Hematopoietic multipotent progenitor cell treated with erythropoietin and hydrocortisone succinate and interleukin-3 and kit ligand, for 6 days (in vitro differentiated cells): ENCODE data around the gene EFHD2.
A peak's percentile ranks its signal among the peaks of the same experiment; 100 is the strongest.
"Not testable (repeated sequence)": the region's sequence is repeated elsewhere in the genome, so short reads cannot be mapped to it uniquely, and the experiment has no call there.

Experiments
- DNase-seq: peaks from one replicate; pipeline ENCODE4 v3.0.0-alpha.2; 2015

EFHD2 gene

DNA sequence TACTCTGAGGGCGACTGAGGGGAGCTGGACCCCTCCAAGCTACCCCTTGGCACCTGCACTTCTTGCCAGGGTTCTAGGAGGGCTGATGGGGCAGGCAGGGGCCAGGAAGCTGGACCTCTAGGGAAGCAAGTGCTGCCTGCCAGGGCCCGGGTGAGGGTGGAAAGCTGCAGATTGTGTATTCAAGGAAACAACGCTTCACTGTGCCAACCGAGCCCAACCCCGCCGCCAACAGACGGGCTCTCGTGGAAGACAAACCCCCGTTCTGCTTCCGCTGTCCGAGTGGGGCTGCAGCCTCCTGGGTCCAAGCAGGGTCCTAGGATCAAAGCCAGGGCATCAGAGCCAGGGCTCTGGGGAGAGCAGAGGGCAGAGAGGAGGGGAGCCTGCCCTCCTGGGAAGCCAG is 3.2 kb downstream of the EFHD2 start:
- DNase-seq: no peak

DNA sequence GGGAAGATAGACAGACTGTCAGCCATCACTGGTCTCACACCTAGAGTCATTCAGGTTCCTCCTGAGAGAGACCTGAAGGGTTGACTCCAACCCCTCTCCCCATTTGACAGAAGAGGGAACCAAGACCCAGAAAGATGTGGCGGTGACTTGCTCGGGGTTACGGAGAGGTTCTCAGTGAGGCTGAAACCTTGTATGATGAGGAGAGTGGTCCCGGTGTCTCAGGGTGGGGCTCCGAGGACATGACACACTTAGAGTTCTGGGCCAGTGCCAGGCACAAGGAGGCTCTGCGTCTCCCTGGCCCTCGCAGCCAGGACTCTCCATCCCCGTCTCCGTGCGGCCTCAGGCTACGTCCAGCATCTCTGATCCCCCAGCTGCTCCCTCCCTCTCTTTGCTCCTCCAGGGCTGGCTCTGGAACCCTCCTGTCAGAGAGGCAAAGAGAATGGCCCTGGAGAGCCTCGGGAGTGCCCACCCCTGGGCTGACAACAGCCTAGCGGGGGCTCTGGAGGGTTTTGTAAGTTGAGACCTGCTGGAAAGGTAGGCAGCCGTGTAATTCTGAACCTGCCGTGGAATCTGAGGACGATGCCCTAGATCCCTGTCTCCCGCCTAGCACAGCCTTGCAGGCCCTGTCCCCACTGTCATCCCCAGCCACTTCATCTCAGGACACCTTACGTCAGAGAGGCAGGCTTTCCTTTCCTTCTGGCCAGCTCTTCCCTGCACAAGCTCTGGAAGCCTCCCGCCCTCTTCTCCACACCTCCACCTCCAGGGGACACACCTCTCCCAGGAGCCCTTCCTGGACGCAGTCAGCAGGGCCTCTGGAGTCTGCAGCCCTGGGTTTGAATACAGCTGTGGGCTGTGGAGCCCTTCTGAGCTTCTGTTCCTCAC is 4.1 kb downstream of the EFHD2 start:
- no peak for DNase-seq

DNA sequence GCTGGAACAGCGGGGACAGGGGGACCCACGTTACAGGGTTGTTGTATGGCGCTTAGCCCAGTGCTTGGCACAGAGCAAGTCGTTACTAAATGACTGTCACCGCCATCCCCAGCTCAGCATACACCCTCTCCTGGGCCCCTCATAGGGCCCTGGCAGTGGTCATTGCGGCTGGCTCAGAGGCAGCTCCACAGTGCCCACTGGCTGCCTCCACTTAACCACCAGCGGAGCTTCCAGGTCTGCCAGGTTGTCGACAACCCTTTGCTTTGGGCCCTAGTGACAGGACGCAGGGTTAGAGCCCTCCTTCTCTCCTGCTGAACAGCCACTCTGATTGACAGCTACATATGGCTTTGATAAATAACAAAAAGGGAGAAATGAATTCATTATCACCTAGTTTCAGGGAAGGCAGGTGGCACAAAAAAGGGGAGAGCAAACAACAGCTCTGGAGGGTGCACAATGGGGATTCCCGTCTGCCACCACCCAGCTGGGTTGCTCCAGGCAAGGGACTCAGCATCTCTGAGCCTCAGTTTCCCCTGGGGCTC is 4.8 kb downstream of the EFHD2 start:
- DNase-seq: no peak

DNA sequence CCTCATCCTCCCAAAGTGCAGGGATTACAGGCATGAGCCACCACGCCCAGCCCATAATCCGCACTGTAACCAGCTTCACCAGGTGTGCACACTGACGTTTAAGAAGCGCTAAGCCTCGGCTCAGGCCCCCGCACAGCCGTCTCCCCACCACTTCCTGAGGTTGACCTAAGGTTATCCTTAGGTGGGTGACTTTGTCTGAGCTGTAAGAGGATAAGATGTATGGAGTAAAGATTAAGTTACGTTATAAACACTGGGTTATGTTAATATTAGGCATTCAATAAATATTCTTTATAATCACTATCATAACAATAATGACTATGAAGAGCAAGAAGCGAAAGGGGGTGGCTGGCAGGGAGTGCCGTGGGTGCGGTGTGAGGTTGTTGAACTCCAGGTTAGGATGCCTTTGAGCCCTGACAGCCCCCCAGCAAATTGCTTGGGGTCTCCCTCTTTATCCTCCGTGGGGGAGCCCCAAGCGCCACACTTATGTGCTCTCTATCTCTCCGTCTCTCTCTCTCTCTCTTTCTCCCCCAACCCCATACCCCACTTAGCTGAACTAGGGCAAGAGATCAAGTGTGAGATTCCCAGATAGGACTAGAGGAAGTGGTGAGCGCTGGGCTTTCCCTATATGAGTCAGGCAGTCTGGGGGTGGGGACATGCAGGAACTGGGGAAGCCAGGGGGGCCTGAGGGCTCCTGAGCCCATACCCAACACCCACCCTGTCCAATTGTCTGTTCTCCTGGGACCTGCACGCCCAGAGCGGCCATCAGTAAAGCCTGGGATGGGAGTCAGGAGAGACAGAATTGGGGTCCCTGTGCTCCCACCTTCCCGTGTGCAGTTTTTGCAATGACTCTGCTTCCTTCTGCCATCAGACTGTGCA is 7.6 kb downstream of the EFHD2 start:
- peak; percentile 75 for DNase-seq

DNA sequence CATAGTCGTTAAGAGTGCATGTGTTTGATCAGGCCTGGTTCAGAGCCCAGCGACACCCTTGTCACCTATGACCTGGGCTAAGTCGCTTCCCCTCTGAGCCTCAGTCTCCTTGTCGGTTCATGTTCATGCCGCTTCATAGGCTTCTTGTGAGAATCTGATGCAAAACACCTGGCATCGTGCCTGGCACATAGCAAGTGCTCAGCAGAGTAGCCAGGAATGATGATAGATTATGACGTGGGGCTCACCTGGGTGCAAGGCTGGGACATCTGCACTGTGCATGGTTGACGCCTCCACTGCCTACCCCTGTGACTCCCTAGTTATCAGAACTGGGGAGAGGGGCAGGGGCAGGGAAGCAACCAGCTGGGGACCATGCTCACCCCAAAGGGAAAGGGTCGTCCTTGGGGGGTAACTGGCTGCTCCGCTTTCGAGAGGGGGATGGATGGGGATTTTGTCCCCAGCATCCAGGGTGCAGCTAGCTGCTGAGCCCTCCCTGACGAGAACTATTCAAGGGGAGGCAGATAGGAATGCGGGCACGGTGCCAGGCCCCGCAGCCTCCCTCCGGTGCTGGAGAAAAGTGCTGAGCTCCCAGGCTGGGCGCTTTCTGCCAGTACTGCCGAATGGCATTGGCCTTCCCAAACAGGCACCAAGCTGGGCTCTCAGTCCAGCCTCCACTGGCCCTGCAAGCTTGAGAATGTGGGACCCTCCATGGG is 9.3 kb downstream of the EFHD2 start:
- DNase-seq: peak; percentile 31

DNA sequence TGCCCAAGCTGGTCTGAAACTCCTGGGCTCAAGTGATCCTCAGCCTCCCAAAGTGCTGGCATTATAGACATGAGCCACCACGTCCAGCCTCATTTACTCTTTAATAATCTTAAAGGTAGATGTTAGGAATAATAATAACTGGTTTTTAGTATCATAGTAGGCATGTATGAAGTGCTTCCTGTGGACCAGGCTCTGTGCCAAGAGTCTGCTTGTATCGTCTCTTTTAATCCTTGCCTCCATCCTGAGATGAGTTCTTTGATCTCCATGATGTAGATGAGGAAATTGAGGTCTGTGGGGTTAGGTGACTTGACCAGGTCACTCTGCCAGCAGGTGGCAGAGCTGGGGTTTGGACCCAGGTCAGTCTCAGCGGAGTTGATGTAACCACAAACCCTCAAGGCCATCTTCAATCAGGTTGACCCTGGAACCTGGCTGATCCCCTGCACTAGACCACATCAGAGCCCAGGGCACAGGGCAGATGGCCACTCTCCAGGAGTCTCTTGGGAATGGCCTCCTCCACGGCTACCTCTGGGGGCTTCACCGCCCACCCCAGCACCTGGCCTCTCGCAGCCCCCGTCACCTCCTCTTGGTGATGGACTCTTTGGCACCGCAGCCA is 11.3 kb downstream of the EFHD2 start:
- DNase-seq: no peak

DNA sequence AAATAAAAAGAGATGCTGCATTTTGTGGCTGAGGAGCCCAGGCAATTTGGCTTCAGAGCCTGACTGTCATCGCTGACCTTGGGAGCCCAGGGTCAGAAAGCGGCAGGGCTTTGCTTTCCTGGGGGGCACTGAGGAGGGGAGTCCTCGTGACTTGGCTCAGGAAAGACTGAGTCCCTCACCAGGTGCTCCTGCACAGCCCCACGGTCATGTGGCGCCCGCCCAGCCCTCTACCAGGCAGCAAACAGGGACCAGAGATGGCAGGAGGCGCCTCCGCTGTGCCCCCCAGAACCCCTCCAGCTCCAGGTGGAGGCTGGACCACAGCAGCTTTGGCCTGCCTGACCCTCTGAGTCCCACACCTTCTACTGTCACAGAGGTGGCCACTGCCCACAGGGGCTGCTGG is 13.2 kb downstream of the EFHD2 start:
- DNase-seq: no peak

DNA sequence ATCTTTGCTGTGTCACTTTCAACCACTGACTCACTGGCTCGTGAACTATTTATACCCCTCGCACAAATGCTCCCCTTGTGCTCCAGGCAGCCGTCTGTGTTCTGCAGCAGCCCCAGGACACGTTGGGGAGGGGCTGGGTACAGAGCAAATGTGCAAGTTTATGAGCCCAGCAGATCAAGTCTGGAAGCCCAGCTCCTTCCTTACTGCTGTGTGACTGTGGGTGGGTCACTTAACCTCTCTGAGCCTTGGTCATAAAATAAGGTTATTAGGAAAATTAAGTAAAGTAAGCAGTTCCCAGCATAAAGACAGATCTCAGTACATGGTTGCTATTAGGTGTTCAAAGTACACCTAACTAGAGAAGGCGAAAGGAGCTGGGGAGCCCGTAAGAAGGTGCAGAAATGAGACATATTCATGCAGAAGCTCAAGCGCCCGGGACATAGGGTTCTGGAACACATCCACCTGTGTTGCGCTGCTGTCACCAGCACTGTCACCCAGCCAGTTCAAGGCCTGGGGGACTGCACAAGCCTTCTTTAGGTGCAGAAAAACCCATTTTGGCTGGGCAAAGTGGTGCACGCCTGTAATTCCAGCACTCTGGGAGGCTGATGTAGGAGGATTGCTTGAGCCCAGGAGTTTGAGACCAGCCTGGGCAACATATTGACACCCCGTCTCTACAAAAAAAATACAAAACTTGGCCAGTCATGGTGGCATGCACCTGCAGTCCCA is 13.8 kb downstream of the EFHD2 start:
- no peak for DNase-seq

DNA sequence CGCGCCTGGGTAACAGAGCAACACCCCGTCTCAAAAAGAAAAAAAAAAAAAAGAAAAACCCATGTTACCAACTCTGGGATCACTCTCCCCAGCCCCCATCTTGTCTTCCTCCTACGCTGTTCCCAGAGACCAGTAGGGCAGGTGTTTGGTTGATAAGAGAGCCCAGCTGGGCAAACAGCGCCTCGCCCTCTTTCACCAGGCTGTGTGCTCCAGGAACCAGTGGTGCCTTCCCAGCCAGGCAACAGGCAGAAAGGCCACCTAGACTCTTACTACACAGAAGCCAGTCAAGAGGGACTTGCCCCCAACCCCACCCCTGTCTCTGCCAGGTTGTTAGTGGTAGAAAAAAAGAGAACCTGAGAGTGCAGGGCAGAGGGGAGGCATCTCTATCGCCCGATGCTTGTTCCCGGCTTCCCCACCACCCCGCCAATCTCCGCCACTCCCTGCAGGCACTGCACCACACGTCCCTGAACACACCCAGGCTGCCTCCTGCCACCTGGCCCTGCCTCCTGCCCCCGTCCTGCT is 14.5 kb downstream of the EFHD2 start:
- DNase-seq: peak; percentile 95

DNA sequence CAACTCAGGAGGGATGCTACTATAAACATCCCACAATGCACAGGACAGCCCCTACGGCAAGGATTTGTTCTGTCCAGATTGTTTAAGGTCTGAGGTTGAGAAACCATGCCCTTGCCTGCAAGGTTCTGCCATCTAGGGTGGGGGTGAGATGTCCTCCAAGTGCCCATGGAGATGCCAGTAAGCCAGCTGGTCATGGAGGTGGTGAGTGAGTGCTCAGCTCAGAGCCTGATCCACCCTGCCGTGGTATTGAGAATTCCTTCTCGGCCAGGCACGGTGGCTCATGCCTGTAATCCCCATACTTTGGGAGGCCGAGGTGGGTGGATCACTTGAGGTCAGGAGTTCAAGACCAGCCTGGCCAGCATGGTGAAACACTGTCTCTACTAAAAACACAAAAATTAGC is 15.3 kb downstream of the EFHD2 start:
- DNase-seq: no peak

DNA sequence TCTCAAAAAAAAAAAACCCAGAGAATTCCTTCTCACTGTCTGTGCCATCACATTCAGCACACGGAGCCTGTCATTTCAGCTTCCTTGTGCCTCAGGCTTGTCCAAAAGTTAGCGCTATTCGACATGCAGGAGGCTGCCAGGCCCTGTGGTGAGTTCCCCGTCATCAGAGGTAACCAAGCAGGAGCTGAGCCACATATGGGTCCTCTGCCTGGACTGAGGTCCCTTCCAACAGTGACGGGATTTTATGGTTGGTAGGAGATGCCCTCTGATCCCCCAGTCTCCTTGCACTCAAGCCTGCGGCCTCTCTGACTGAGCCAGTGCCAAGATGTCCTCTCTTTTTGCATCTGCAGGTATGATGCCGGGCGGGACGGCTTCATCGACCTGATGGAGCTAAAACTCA is 15.8 kb downstream of the EFHD2 start:
- no peak for DNase-seq

DNA sequence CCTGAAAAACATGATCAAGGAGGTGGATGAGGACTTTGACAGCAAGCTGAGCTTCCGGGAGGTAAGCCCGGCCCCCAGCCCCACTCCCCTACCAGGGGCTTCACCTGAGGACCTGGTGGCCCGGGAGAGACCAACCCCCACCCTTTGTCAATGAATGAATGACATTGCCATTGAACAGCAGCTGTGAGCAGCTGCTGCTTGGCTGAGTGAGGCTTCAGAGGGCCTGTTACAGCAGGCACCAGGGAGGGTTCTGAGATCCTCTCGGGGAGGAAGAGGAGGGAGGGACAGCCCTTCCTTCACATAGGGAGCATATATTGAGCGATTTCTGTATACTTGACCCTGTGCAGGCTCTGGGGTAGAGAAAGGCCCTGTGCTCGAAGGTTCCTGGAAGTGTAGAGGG is 16.3 kb downstream of the EFHD2 start:
- DNase-seq: no peak

DNA sequence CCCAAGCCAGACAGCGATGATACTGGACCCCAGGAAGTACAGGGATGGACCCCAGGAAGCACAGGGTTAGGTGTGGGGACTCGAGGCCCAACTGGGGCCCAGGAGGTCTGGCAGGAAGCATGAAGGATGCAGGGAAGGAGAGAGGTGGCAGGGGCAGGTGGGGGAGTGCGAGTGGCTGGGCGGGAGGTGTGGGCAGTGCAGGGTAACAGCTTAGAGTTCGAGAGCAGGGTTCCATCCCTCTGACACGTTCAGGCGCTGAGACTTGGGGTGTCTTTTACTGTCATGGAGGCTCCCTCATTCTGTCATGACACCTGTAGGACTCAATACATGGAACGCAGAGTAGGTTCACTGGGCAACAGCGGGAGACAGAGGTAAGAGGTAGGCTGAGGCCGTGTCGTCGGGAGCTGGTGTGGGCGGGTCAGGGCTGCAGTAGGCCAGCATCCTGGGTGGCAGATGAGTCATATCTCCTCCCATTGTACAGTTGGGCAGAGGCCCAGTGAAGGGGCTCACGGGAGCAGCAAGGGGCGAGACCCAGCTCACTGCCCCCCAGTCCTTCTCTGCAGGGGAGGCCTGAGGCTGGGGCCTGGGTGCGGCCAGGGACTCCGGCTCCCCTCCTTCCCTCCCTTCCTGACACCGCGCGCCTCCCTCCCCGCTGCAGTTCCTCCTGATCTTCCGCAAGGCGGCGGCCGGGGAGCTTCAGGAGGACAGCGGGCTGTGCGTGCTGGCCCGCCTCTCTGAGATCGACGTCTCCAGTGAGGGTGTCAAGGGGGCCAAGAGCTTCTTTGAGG is 17.0 kb downstream of the EFHD2 start:
- peak; percentile 36 for DNase-seq

DNA sequence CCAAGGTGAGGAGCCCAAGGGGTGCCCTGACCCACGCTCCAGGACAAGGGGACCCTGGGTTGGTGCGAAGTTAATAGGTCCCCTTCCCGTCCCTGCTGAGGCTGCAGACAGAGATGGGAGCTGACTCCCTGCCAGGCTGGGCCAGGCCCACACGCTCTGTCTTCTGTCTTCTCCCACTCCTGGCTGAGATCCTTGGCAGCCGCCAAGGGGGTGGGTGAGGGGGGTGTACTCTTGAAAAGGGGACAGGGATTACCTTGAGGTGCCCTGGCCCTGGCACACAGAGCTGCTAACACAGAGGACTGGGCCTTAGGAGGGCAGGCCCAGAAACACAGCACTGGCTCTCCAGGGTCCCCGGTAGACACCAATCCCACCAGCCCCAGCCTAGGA is 17.6 kb downstream of the EFHD2 start:
- DNase-seq: no peak

DNA sequence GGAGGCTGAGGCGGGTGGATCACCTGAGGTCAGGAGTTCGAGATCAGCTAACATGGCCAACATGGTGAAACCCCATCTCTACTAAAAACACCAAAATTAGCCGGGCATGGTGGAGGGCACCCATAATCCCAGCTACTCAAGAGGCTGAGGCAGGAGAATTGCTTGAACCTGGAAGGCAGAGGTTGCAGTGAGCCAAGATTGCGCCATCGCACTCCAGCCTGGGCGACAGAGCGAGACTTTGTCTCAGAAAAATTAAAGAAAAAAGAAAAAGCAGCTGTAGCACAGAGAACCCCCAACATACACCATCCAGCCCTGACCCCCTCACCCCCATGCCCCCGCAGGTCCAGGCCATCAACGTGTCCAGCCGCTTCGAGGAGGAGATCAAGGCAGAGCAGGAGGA is 18.6 kb downstream of the EFHD2 start:
- DNase-seq: not testable (repeated sequence)

DNA sequence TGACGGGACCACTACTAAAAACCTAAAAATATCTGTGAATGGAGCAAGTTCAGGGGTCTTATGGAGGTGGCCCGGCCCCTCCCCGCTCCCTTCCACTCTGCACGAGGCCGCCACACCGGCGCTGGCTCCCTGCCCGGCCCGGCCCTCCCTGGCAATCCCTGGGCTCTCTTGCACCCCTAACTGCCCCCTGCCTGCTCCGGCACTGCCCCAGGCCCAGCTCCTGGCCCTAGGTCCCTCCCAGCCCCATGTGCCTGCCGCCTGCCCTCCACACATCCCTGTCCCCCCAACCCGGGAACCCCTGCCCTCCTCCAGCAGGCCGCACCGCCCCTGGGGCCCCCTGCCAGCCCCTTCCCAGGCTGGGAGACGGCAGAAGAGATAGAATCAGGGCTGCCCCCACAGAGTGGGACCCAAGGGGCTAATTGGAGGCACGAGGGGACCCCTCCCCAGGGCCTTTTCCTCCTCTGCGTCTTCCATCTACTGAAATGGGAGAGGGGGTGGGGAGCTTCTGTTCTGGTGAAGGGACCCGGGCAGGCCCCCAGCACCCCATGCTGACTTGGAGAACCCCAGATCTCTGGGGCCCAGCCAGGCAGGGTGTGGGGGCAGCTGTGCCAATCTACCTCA is 19.2 kb downstream of the EFHD2 start:
- DNase-seq: no peak

DNA sequence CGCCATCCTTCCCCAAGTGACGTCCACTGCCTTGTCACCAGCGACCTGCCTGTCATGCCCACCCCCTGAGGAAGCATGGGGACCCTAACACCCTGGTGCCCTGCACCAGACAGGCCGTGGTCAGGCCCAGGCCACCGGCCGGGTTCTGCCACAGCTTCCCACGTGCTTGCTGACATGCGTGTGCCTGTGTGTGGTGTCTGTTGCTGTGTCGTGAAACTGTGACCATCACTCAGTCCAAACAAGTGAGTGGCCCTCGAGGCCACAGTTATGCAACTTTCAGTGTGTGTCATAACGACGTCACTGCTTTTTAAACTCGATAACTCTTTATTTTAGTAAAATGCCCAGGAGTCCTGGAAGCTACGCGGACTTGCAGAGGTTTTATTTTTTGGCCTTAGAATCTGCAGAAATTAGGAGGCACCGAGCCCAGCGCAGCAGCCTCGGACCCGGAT is 20.0 kb downstream of the EFHD2 start:
- no peak for DNase-seq

DNA sequence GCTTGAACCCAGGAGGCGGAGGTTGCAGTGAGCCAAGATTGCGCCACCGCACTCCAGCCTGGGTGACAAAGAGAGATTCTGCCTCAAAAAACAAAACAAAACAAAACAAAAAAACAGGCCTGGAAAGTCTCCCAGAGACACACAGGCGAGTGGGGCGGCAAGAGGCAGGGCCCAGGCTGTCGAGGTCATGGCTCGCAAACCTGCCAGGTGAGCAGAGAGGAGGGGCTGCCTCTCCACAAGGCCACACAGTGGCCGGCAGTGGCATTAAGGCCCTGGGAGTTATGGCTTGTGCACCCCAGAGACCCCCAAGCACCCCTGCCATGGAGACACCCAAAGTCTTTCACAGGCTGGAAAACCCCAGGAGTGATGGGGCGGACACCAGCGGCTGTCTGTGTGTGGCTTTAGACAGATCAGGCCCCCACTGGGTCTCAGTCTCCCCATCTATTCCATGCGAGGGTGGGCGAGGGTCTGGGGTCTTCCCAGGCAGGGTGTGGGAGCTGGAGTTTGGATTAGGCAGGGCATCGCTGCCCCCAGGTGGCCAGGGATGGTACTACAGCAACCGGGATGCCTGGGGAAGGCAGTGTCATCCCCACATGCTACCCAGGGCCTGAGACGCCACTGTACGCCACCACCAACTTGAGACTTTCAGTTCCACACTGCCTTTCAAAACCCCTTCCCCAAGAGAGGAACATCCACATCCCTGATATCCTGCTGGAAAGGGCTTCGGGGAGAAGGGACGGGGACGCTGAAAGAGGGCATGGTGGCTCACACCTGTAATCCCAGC is 21.3 kb downstream of the EFHD2 start:
- DNase-seq: peak; percentile 67

DNA sequence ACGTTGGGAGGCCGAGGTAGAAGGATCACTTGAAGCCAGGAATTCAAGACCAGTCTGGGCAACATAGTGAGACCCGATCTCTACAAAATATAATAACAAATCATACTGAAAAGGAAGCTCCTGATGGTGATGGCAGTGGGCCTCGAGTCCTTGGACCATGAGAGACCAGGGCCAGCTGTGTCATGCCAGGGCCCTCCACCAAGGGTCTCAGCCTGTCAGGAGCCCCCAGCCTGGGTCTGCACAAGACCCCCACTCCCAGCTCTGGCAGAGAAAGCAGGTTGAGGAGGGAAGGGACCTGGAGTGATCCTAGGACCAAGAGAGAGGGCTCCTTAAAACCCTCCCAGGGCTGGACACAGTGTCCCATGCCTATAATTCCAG is 21.9 kb downstream of the EFHD2 start:
- no peak for DNase-seq

DNA sequence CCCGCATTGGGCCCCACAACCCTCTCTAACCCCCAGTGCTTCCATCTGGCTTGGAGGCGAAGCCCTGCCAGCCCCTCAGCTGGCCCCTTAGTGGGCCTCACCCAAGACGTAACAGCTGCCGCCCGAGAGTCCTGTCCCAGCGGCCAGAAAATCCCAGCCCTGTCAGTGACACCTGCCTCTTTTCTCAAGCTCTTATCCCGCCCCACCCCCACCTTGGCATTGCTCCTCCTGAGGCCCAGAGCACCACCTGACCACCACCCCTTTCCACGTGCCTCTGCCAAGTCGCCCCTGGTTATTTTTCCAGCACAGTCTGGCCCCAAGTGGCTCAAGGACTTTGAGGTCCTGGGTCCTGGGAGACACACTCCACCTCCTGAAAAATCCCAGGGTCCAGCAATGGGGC is 22.6 kb downstream of the EFHD2 start:
- DNase-seq: no peak
